HG02870 (cell line): ENCODE data around the gene KLF1.
"Not testable (repeated sequence)": the region's sequence is repeated elsewhere in the genome, so short reads cannot be mapped to it uniquely, and the experiment has no call there.

ENCODE experiments used
- ATAC-seq: cut with Tn5 transposase; IDR thresholded peaks from one replicate; pipeline ENCODE4 v1.9.1; 2021; ENCODE audit warnings: mild to moderate bottlenecking, moderate library complexity; ENCODE audit not compliant: unreplicated experiment

KLF1 gene

DNA sequence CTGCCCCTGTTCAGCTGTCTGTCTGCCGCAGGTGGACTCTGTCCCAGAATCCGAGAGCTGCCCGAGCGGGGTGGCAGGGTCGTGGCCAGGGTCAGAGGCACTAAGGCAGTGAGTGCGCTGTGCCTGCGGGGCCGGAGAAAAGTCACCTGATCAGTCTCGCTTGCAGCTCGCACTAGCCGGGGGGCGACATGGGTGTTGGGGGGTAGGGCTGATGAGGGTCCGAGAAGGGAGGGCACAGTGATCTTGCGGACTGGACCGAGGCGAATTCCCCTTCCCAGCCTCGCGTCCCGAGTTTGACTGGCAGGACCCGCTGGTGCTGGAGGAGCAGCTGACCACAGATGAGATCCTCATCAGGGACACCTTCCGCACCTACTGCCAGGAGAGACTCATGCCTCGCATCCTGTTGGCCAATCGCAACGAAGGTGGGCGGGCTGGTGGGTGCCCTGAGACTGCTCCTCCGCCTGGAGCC, 4.6 kb upstream of the KLF1 start:
- no peak for ATAC-seq

DNA sequence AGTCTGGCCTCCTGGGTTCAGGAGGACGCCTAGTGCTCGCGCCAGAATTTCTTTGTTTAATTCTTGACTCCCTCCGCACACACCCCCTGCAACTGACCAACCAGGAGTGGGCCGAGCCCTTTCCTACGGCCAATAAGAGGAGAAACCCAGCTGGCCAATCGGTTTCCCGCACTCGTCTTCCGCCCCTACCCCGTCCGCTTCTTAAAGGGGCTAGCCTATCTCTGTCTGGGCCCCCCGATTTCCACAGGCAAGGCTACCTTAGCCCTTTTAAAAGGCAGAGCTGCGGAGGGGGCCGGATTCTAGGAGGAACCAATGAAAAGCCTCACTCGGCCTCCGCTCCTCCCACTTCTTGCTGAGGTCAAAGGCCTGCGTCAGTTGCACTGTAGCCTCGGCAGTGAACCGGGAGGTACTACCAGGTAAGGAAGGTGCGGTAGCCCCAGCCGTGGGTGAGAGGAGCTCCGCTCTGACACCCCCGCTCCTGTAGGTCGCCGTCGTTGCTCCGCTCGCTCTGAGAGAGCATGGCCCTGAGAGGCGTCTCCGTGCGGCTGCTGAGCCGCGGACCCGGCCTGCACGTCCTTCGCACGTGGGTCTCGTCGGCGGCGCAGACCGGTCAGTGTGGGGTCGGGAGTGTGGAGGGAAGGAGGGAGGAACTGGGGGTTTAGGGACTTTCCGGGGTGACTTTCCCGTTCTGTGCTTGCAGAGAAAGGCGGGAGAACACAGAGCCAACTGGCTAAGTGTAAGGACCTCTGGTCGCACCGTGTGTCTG, 4.0 kb upstream of the KLF1 start, which contains the start of gene GCDH:
TSS of gene GCDH (plus strand) at position 374 of the 766 bp plus-strand sequence. CDS start at position 519, 145 bp downstream.
- ATAC-seq = peak; percentile 92

DNA sequence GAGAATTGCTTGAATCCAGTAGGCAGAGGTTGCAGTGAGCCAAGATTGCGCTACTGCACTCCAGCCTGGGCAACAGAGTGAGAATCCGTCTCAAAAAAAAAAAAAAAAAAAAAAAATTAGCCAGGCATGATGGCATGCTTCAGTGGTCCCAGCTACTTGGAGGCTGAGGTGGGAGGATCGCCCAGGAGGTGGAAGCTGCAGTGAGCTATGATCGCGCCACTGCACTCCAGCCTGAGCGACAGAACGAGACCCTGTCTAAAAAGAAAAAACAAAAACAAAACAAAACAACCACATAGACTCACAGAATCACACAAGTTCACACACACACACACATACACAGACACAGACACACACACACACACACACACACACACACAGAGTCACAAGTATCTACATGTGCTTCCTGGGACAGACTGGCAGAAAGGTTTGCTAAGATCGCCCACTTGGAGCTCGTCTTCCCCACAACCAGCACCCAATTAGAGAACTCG, 3.3 kb upstream of the KLF1 start:
- ATAC-seq = not testable (repeated sequence)

DNA sequence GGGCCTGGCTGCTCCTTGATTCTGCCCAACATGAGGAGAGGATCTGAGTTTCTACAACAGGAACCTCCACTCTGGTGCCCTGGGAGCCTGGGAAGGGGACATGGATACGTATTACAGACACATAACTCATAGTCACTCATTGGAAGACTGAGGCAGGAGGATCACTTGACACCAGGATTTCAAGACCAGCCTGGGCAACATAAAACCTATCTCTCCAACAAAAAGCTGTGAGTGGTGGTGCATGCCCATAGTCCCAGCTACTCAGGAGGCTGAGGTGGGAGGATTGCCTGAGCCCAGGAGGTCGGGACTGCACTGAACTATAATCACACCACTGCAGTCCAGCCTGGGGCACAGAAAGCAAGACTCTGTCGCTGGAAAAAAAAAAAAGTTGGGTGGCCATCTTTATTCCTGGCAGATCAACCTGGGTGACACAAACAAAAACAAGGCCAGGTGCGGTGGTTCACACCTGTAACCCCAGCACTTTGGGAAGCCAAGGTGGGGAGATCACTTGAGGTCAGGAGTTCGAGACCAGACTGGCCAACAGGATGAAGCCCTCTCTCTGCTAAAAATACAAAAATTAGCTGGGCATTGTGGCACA, 1.1 kb upstream of the KLF1 start:
- ATAC-seq = no peak

DNA sequence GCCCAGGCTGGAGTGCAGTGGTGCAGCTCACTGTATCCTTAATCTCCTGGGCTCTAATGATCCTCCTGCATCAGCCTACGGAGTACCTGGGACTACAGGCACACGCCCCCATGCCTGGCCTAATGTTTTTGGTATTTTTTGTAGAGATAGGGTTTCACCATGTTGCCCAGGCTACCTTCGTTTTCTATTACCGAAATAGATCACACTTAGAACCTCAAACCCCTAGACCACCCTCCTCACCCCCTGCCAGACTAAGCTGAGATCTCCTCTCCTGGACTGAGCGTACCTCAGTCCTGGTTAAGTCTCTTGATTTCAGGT, 391 bp downstream of the KLF1 start:
- ATAC-seq = no peak

DNA sequence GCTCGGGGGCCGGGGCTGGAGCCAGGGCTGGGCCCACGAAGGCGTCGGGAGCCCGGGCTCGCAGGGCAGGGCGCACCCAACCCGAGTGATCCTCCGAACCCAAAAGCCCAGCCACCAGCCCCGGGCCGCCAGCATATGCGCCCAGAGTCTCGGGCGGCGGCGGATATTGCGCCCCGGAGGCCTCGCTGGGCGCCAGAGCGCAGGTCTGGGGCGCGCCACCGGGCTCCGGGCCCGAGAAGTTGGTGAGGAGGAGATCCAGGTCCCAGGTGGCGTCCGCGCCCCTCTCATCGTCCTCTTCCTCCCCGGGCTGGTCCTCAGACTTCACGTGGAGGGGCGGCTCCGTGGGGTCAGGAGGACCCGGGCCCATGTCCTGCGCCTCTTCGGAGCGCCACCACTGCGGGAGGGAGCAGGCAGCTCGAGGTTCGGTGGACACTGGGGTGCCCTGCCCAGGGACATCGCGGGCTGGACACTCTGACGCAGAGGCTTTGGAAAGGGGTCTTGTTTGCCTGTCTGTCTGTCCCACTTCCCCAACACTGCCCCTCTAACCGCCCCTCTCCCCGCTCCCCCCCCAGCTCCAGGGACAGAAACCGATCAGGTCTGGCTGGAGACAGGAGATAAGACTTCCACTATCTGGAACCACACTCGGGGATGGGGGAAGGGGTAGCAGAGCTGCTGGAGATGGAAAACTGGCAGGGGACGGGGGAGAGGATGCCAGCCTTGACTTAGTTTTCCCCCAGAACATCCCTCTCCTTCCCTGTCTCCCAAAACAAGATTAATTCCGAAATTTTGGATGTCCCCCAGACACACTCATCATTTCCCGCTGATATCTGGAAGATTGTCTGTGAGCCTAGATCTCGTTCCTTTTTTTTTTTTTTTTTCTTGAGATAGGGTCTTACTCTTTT, 1.0 kb downstream of the KLF1 start:
- no peak for ATAC-seq

DNA sequence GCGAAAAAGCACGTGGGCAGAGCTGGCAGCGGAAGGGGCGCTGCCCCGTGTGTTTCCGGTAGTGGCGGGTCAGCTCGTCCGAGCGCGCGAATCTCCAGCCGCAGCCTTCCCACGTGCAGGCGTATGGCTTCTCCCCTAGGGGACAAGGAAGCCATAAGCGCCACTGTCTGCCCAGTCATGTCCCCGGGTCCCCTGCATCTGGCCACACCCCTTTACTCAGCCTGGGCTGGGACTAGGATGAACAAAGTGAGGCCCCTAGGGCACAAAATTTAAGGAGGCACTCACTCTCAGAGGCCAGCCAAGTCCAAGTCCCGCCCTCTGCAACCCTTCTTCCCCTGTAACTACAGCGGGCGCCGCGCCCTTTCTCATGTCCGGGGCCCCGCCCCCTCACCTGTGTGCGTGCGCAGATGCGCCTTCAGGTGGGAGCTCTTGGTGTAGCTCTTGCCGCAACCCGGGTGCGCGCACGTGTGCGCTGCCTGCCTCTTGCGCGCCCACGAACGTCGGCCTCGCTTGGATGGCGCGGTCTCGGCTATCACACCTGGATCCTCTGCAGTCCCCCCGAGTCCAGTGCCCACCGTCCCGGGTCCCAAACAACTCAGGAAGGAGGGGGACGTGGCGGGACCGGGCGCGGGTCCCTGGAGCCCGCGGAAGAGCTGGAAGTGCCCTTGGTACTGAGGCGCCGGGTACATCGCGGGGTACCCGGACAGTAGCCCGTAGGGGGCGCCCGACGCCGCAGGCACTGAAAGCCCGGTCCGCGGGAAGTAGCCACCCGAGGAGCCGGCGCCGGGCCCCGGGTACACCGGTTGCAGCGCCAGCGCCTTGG, 1.9 kb downstream of the KLF1 start:
- ATAC-seq = no peak

DNA sequence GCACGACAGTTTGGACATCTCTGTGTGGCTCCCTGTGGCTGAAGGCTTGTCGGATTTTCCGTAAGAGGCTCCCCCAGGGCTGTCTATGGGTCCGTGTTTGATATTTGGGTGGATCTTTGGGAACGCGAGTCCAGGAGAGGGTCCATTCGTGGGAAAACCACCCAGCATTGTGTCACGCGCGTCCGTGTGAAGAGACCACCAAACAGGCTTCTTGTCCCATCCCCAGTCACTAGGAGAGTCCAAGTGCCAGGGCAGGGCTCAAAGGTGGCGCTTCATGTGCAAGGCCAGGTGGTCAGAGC, 2.4 kb downstream of the KLF1 start:
- ATAC-seq = no peak

DNA sequence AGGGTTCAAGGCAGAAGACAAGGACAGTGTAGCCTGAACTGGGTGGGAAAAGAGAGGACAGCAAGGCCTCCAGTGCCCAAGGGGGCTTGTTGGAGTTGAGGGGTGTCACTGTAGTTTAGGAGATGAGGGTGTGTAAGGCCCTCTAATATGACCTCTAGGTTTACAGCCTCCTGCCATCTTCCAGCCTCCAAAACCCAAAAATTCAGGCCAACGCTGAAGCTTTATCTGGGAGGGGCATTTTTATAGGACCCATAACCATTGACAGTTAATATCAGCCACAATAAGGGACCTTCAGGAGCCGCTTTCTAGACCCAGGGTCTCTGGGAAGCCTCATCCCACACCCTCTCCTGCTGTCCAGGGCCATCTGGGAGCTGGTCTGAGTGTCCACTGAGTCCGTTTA, 2.8 kb downstream of the KLF1 start:
- no peak for ATAC-seq

DNA sequence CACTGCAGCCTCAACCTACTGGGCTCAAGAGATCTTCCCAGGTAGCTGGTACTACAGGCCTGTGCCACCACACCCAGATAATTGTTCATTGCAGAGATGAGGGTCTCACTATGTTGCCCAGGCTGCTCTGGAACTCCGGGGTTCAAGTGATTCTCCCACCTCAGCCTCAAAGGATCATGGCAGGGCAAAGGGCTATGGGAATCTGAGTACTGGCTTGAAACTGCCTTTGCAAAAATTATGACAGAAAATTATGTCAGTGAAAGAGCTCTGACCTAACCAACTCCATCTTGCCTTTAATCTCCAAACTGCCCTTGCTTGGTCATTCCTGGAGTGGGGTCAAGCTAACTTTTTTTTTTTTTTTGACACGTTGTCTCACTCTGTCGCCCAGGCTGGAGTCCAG, 4.4 kb downstream of the KLF1 start:
- ATAC-seq = no peak

DNA sequence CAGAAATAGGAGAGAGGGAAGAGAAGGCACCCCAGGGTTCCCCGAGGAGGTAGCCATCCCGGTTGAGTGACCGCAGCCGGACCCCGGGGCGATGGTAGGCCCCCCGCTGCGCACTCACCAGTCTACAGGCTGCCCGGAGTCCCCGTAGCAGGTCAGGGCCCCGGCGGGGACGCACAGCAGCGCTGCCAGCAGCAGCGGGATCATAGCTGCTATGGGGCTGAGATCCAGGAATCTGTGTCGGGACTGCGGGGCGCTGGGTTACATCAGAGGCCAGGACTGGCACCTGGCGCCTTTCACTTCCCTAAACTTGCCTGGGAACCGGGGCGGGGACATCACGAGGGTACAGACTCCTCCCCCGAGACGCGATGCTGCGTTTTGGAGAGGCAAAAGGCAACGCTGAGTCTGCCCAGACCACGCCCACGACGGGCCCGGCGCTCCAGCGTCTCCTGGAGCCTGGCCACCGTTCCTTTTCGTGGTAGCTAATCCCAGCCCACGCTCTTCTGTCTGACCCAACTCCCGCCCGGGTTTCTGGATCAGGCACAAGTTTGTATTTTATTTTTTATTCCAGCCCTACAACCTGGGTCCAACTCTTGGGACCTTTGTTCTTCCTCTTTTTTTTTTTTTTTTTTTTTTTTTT, 5.7 kb downstream of the KLF1 start, which contains the start of gene DNASE2:
TSS of gene DNASE2 (minus strand) at position 278 of the 637 bp plus-strand sequence. CDS start at position 204, 74 bp downstream.
- peak; percentile 72 for ATAC-seq

DNA sequence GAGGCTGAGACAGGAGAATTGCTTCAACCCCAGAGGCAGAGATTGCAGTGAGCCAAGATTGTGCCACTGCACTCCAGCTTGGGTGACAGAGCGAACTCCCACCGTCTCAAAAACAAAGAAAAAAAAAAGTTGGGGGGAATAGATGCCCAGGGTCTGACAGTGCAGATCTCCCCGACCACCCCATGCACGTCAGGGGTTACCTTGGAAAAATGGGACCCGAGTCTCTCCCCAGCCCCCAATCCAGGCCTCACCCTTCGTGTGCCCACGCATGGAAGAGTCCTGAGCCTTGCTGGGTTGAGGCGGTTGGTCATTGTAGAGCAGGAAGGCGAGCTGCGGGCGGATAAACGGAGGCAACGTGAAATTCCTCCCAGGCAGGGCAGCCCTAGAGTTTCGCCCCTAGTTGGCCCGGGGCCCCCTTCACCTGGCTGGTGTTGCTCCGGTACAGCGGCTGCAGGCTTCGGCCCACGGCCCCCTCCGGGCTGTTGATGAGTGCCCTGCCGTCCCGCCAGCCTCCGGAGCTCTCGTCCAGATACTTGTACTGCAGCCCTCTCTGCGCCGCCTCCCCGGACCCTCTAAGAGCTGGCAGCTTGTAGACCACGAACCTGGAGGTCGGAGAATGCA, 6.3 kb downstream of the KLF1 start:
- peak; percentile 14 for ATAC-seq

DNA sequence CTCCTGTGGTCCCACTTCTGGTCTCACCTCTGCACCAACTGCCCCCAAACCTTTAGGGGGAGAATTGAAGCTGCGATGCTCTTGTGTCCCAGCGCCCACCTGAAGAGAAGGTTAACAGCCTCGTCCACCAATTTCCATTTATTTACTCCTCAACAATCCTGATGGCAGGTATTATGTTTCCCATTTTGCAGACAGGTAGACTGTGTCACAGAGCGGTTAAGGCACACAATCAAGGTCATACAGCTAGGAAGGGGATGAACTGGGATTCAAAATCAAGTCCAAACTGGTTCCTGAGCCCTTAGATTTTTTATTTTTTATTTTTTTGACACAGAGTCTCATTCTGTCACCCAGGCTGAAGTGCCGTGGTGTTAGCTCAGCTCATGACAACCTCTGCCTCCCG, 11.9 kb downstream of the KLF1 start:
- ATAC-seq = no peak

DNA sequence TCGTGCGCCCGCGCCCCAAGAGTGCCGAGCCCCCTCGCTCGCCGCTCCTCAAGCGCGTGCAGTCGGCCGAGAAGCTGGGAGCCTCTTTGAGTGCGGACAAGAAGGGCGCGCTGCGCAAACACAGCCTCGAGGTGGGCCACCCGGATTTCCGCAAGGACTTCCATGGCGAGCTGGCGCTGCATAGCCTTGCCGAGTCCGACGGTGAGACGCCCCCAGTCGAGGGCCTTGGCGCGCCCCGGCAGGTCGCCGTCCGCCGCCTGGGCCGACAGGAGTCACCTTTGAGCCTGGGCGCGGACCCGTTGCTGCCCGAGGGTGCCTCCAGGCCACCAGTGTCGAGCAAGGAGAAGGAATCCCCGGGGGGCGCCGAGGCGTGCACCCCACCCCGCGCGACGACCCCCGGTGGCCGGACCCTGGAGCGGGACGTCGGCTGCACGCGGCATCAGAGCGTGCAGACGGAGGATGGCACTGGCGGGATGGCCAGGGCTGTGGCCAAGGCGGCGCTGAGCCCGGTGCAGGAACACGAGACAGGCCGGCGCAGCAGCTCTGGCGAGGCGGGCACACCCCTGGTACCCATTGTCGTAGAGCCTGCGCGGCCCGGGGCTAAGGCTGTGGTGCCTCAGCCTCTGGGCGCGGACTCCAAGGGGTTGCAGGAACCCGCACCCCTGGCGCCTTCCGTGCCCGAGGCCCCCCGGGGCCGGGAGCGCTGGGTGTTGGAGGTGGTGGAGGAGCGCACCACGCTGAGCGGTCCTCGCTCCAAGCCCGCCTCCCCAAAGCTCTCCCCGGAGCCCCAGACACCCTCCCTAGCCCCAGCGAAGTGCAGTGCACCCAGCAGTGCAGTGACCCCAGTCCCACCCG, 12.9 kb downstream of the KLF1 start:
- ATAC-seq = no peak

DNA sequence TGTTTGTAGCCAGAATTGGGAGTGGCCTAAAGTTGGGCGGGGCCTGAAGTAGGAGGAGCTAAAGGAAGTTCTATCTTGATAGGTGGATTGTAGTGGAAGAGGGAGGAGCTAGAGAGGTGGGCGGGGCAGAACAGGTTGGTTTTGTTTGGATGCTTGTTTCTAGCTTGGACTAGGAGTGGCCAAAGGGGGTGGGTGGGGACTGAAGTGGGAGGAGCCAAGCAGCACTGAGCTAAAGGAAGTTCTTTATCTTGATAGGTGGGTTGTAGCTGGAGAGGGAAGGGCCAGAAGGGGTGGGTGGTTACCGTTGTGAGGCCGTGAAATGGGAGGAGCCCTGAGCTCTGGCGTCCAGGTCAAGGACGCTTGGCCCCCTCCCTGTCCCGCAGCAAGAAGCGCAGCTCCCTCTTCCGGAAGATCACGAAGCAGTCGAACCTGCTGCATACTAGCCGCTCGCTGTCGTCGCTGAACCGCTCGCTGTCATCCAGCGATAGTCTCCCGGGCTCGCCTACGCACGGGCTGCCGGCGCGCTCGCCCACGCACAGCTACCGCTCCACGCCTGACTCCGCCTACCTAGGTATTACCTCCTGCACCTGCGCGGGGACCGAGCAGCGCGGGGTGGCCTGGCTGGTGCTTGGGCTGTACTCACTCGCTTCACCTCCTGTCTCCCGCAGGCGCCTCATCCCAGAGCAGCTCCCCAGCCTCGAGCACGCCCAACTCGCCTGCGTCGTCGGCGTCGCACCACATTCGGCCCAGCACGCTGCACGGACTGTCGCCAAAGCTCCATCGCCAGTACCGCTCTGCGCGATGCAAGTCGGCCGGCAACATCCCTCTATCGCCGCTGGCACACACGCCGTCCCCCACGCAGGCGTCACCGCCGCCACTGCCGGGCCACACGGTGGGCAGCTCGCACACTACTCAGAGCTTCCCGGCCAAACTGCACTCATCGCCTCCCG, 13.8 kb downstream of the KLF1 start:
- no peak for ATAC-seq

DNA sequence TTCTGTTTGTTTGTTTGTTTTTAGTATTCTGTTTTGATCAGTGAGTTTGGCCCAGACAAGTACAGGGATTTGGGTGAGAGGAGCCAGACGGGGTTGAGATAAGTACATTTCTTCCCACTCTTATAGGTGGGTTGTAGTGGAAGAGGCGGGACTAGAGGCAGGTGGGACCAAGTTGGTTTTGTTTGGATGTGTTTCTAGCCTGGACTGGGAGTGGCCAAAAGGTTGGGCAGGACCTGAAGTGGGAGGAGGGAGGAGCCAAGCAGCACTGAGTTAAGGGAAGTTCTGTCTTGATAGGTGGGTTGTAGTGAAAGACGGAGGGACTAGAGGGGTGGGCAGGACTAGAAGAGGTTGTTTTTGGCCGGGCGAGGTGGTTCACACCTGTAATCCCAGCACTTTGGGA, 14.7 kb downstream of the KLF1 start:
- no peak for ATAC-seq

DNA sequence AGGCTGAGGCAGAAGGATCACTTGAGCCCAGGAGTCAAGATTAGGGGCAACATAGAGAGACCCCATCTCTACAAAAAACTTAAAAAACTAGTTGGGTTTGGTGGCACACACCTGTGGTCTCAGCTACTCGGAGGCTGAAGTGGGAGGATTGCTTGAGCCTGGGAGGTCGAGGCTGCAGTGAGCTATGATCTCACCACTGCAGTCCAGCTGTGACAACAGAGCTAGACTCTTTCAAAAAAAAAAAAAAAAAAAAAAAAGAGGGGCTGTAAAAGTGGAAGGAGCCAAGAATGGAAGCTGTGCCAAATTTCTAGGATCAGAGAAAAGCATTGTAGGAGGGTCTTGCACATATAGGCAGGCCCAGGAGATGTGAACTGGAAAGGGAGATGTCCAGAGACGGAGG, 15.3 kb downstream of the KLF1 start:
- no peak for ATAC-seq
